ENCODE results near the gene SECISBP2. TPM values are rescaled to one million over a fixed set of nuclear protein-coding genes. Genes with fewer than 3 reads are reported as not detected.

The SECISBP2 gene
- polyA plus RNA-seq, 1 of the 3 experiments (the other 2 are of a cell fraction) = 21.2 TPM

DNA sequence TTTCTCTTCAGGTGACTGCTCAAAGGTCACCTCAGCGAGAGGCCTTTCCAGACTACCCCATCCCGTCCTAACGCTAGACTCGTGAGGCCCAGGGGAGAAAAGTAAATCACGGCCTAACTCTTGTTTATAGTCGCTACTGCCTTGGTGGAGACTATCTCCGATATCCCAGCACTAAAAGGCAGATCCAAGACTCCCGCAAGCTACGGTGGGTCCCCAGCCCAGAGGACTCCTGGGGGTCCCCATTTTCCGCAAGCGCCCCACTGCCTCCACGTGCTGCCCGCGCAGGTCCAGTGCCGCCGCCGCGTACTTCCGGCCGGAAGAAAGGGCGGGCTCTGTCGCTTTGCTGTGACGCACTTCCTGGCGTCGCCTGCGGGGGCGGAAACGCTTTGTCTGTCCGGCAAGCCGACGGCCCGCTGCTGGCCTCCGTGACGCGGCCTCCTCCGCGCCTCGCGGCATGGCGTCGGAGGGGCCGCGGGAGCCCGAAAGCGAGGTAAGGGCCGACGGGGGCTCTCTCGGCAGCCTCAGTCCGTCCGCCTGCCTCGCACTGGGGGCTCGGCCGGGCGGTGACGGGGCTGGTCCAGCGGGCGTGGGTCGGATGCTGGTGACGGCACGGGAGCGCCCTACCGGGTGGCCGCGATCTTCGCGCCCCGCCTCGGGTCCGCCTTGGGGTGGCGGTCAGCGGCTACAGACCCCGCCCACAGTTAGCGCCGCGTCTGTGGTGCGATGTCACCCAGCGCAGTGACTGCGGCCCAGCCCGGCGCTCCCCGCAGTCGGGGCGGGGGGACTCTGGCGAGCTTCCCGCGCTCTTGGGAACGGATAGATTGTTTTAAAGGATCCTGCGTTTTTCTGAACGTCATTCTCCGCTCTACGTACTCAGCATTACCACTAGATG, at the start of gene SECISBP2 (continued):
- TF ChIP-seq MEF2A (IDR thresholded peaks at IDR 0.05; ENCODE audit: borderline replicate concordance, low read depth) (peak; percentile 5; the same call in 1 of the 2 replicates), NFIC (IDR thresholded peaks at IDR 0.05; ENCODE audit: borderline replicate concordance) (peak; percentile 22; the same call in 1 of the 2 replicates), RFX5 (IDR thresholded peaks at IDR 0.05; ENCODE audit: low read length) (peak; percentile 52; the same call in 1 of the 2 replicates), POLR2AphosphoS5 (IDR thresholded peaks at IDR 0.05; ENCODE audit: low read depth, low read length) (peak; percentile 92), MXI1 (IDR thresholded peaks at IDR 0.05; ENCODE audit: low read depth, low read length) (peak; percentile 97), FOXJ3 (CRISPR knock-in tag; IDR thresholded peaks at IDR 0.05) (peak; percentile 9; the same call in 1 of the 2 replicates)
- TF ChIP-seq, protein P1, sequence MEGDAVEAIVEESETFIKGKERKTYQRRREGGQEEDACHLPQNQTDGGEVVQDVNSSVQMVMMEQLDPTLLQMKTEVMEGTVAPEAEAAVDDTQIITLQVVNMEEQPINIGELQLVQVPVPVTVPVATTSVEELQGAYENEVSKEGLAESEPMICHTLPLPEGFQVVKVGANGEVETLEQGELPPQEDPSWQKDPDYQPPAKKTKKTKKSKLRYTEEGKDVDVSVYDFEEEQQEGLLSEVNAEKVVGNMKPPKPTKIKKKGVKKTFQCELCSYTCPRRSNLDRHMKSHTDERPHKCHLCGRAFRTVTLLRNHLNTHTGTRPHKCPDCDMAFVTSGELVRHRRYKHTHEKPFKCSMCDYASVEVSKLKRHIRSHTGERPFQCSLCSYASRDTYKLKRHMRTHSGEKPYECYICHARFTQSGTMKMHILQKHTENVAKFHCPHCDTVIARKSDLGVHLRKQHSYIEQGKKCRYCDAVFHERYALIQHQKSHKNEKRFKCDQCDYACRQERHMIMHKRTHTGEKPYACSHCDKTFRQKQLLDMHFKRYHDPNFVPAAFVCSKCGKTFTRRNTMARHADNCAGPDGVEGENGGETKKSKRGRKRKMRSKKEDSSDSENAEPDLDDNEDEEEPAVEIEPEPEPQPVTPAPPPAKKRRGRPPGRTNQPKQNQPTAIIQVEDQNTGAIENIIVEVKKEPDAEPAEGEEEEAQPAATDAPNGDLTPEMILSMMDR (IDR thresholded peaks at IDR 0.05) = peak; percentile 93
- TF ChIP-seq, protein P2, sequence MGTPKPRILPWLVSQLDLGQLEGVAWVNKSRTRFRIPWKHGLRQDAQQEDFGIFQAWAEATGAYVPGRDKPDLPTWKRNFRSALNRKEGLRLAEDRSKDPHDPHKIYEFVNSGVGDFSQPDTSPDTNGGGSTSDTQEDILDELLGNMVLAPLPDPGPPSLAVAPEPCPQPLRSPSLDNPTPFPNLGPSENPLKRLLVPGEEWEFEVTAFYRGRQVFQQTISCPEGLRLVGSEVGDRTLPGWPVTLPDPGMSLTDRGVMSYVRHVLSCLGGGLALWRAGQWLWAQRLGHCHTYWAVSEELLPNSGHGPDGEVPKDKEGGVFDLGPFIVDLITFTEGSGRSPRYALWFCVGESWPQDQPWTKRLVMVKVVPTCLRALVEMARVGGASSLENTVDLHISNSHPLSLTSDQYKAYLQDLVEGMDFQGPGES (IDR thresholded peaks at IDR 0.05; ENCODE audit: low read depth, low read length) = no peak
- TF ChIP-seq, protein P3, sequence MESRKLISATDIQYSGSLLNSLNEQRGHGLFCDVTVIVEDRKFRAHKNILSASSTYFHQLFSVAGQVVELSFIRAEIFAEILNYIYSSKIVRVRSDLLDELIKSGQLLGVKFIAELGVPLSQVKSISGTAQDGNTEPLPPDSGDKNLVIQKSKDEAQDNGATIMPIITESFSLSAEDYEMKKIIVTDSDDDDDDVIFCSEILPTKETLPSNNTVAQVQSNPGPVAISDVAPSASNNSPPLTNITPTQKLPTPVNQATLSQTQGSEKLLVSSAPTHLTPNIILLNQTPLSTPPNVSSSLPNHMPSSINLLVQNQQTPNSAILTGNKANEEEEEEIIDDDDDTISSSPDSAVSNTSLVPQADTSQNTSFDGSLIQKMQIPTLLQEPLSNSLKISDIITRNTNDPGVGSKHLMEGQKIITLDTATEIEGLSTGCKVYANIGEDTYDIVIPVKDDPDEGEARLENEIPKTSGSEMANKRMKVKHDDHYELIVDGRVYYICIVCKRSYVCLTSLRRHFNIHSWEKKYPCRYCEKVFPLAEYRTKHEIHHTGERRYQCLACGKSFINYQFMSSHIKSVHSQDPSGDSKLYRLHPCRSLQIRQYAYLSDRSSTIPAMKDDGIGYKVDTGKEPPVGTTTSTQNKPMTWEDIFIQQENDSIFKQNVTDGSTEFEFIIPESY (IDR thresholded peaks at IDR 0.05; ENCODE audit: borderline replicate concordance, low read depth) = peak; percentile 68; the same call in 1 of the 2 replicates
- TF ChIP-seq, protein P4, sequence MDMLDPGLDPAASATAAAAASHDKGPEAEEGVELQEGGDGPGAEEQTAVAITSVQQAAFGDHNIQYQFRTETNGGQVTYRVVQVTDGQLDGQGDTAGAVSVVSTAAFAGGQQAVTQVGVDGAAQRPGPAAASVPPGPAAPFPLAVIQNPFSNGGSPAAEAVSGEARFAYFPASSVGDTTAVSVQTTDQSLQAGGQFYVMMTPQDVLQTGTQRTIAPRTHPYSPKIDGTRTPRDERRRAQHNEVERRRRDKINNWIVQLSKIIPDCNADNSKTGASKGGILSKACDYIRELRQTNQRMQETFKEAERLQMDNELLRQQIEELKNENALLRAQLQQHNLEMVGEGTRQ (IDR thresholded peaks at IDR 0.05; ENCODE audit: borderline replicate concordance, low read depth, low read length) = no peak
